Measurements from ENCODE around the gene SZT2. TPM values are rescaled to one million over a fixed set of nuclear protein-coding genes. Genes with fewer than 3 reads are reported as not detected.

SZT2 gene
- total RNA-seq, 1 experiment from 2014 or later: 65.3 TPM

DNA sequence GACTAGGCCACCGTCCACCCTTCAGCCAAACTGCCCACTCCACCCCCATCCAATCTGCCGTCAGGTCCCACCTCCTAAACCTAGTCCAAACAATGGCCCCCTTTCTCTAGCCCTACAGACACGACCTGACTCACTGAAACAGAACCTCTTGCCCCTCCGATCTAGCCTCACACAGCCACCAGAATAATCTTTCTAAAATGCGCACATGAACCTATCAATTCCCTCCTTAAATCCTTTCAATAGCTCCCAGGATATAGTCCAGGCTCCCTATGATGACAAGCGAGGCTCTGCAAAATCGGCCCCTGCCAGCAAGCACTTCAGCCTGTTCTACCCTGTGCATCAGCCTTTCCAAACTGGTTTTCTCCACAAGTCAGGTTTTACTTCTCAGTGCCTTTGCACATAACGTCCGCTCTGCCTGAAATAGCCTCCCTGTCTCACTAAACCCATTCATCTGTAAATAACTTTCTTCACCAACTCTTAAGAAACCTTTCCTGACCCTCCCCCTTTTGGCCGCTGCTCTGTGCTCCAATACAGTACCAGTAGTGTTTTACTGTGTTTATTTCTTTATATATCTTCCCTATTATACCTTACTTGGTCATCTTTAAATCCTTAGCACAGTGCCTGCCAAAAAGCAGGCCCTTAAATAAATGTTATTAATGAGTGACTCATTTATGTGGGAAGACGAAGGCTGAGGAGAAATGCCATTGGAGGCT is 39.9 kb upstream of the SZT2 start:
- Mint-ChIP-seq H3K27ac (ENCODE audit: low read depth, unreplicated experiment) (peak overlapping the region; percentile 96), H3K27me3 (ENCODE audit: insufficient read depth, unreplicated experiment) (no peaks in the 10 kb centered on the region), H3K9me3 (ENCODE audit: unreplicated experiment) (no peaks in the 10 kb centered on the region), H3K36me3 (ENCODE audit: insufficient read depth, unreplicated experiment) (no peaks in the 10 kb centered on the region), H3K4me3 (ENCODE audit: unreplicated experiment) (peak overlapping the region; percentile 82), H3K4me1 (ENCODE audit: insufficient read depth, unreplicated experiment) (peaks cover 21% of the 10 kb centered on the region)
- ChIA-PET CTCF (no interaction called here), POLR2A (interaction anchor here (0.8 to 2.3 kb wide), 2 partner anchors 8 to 19 kb away, joined by 5 to 11 read pairs; partner anchors contain the start of genes CDC20 and ELOVL1)
- intact Hi-C loops (cut with micrococcal nuclease): no loop called here
- TF ChIP-seq, protein P1, sequence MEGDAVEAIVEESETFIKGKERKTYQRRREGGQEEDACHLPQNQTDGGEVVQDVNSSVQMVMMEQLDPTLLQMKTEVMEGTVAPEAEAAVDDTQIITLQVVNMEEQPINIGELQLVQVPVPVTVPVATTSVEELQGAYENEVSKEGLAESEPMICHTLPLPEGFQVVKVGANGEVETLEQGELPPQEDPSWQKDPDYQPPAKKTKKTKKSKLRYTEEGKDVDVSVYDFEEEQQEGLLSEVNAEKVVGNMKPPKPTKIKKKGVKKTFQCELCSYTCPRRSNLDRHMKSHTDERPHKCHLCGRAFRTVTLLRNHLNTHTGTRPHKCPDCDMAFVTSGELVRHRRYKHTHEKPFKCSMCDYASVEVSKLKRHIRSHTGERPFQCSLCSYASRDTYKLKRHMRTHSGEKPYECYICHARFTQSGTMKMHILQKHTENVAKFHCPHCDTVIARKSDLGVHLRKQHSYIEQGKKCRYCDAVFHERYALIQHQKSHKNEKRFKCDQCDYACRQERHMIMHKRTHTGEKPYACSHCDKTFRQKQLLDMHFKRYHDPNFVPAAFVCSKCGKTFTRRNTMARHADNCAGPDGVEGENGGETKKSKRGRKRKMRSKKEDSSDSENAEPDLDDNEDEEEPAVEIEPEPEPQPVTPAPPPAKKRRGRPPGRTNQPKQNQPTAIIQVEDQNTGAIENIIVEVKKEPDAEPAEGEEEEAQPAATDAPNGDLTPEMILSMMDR (IDR thresholded peaks at IDR 0.05; ENCODE audit: unreplicated experiment): no peak
- no TSS peak for BruUV-seq (replicated peaks)
- DNase-seq (ENCODE audit: unreplicated experiment): peak; percentile 41

DNA sequence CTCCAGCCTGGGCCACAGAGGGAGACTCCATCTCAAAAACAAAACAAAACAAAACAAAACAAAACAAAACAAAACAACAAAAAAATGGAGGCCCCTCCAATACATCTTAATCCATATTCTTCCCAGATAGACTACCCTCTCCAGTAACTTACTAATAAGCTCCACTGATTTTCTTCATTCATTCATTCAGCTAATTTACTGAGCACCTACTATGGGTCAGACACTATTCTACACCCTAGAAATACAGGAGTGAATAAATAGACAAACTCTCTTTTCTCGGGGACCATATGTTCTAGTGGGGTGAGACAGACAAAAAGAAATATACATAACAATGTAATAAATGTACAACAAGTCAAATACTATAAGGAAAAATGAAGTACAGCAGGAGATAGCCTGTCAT is 38.7 kb upstream of the SZT2 start:
- no peak for DNase-seq (ENCODE audit: unreplicated experiment)
- POLR2A ChIA-PET: interaction anchor here (0.6 to 2.3 kb wide), 3 partner anchors 11 to 40 kb away, joined by 3 to 11 read pairs (median 5); partner anchors contain the start of gene ELOVL1
- Mint-ChIP-seq H3K4me1 (ENCODE audit: insufficient read depth, unreplicated experiment) (peaks cover 21% of the 10 kb centered on the region), H3K36me3 (ENCODE audit: insufficient read depth, unreplicated experiment) (no peaks in the 10 kb centered on the region), H3K27ac (ENCODE audit: low read depth, unreplicated experiment) (no peak overlapping the region), H3K27me3 (ENCODE audit: insufficient read depth, unreplicated experiment) (no peaks in the 10 kb centered on the region), H3K9me3 (ENCODE audit: unreplicated experiment) (no peaks in the 10 kb centered on the region), H3K4me3 (ENCODE audit: unreplicated experiment) (no peak overlapping the region)
- CTCF ChIA-PET: interaction anchor here (0.5 kb wide), 1 partner anchor 100 kb away, joined by 3 read pairs; no protein-coding TSS in a partner anchor
- intact Hi-C loops (cut with micrococcal nuclease): no loop called here
- BruUV-seq (replicated peaks): no TSS peak
- TF ChIP-seq, protein P1 (IDR thresholded peaks at IDR 0.05; ENCODE audit: unreplicated experiment): no peak

DNA sequence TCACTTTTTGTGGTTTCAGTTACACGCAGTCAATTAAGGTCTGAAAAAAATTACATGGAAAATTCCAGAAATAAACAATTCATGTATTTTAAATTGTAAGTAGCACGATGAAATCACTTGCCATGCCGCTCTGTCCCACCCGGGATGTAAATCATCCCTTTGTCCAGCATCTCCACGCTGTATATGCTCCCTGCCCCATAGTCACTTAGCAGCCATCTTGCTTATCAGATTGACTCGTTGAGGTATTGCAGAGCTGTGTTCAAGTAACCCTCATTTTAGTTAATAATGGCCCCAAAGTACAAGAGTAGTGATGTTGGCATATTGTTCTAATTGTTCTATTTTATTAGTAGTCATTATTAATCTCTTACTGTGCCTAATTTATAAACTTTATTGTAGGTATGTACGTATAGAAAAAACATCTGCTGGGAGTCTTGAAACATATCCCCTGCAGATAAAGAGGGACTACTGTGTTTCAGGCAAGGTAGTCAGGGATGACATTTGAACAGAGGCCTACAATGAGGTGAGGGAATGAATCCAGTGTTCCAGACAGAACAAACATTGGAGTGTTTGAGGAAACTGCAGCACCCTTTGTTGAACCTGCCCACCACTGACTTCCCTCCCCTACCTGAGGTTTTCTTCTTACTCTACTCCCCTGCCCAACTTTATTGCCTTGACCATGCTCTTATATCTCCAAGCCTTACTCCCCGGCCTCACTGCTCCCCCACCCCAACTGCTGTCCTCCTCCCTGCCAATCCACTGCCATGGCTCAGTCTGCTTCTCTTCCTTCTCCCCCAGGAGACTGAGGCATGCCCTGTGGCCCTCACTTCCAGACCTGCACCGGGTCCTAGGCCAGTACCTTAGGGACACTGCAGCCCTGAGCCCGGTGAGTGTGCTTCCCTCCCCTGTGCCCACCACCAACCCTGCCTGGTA is 38.0 kb upstream of the SZT2 start:
- no peaks in the 10 kb centered on the region for H3K27me3 Mint-ChIP-seq (ENCODE audit: insufficient read depth, unreplicated experiment)
- ChIA-PET POLR2A (interaction anchor here (0.6 to 2.3 kb wide), 3 partner anchors 12 to 39 kb away, joined by 3 to 11 read pairs (median 5); partner anchors contain the start of gene ELOVL1), CTCF (no interaction called here)
- intact Hi-C loops (cut with micrococcal nuclease): no loop called here
- H3K9me3 Mint-ChIP-seq (ENCODE audit: unreplicated experiment): no peaks in the 10 kb centered on the region
- no peaks in the 10 kb centered on the region for H3K36me3 Mint-ChIP-seq (ENCODE audit: insufficient read depth, unreplicated experiment)
- TF ChIP-seq, protein P1 (IDR thresholded peaks at IDR 0.05; ENCODE audit: unreplicated experiment): no peak
- BruUV-seq (replicated peaks): no TSS peak
- DNase-seq (ENCODE audit: unreplicated experiment): no peak
- no peak overlapping the region for H3K27ac Mint-ChIP-seq (ENCODE audit: low read depth, unreplicated experiment)
- peaks cover 21% of the 10 kb centered on the region for H3K4me1 Mint-ChIP-seq (ENCODE audit: insufficient read depth, unreplicated experiment)
- H3K4me3 Mint-ChIP-seq (ENCODE audit: unreplicated experiment): no peak overlapping the region

DNA sequence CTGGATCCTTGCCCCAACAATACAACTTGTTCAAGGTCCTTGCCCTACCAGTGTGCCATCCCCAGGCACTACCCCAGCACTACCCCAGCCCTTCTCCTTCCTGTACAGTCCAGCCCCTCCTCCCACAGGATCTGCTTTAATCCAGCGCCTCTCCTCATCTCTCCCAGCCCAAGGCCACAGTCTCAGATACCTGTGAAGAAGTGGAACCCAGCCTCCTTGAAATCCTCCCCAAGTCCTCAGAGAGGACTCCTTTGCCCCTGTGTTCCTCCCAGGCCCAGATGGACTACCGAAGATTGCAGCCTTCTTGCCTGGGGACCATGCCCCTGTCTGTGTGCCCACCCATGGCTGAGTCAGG is 37.4 kb upstream of the SZT2 start:
- TF ChIP-seq, protein P1 (IDR thresholded peaks at IDR 0.05; ENCODE audit: unreplicated experiment): no peak
- intact Hi-C loops (cut with micrococcal nuclease): no loop called here
- Mint-ChIP-seq H3K27ac (ENCODE audit: low read depth, unreplicated experiment) (no peak overlapping the region), H3K4me3 (ENCODE audit: unreplicated experiment) (no peak overlapping the region), H3K36me3 (ENCODE audit: insufficient read depth, unreplicated experiment) (no peaks in the 10 kb centered on the region), H3K4me1 (ENCODE audit: insufficient read depth, unreplicated experiment) (peaks cover 21% of the 10 kb centered on the region), H3K27me3 (ENCODE audit: insufficient read depth, unreplicated experiment) (no peaks in the 10 kb centered on the region), H3K9me3 (ENCODE audit: unreplicated experiment) (no peaks in the 10 kb centered on the region)
- ChIA-PET POLR2A (no interaction called here), CTCF (no interaction called here)
- BruUV-seq (replicated peaks): no TSS peak
- no peak for DNase-seq (ENCODE audit: unreplicated experiment)

Data from MCF 10A (cell line).